CD14-positive monocyte (primary cell): ENCODE data around the gene FXYD1. TPM values are rescaled to one million over a fixed set of nuclear protein-coding genes. Genes with fewer than 3 reads are reported as not detected.

Experiments
- DNase-seq, 3 donors: peaks; one replicate each; pipeline ENCODE4 v3.0.0-alpha.2; 2011 to 2022
- H2AFZ ChIP-seq: 2 replicates; pipeline ENCODE4 v1.6.0; 2012; ENCODE audit warnings: mild to moderate bottlenecking, low read depth, low read length, inconsistent platforms; ENCODE audit not compliant: insufficient read depth, poor library complexity, severe bottlenecking
- H3K27ac ChIP-seq, 2 donors: 1 replicate in 1 of 2; 2 replicates in 1 of 2; pipeline ENCODE4 v1.5.1; 2012 to 2013; ENCODE audit warnings: low read length in 2 of 2, control low read depth in 1 of 2, inconsistent platforms in 1 of 2, low read depth in 1 of 2, mild to moderate bottlenecking in 1 of 2
- H3K27me3 ChIP-seq, 2 donors: one replicate each; pipeline versions ENCODE4 v1.6.0 to v1.6.1; 2011 to 2013; ENCODE audit warnings: low read length in 2 of 2; ENCODE audit not compliant: control insufficient read depth in 2 of 2, insufficient read depth in 2 of 2
- H3K36me3 ChIP-seq, 2 donors: replicated peaks in 1 of 2; 1 replicate in 1 of 2; 2 replicates in 1 of 2; pipeline versions ENCODE4 v1.5.1 to v1.6.1; 2012 to 2013; ENCODE audit warnings: low read length in 2 of 2, control low read depth in 1 of 2, inconsistent platforms in 1 of 2, mild to moderate bottlenecking in 1 of 2; ENCODE audit not compliant: insufficient read depth in 2 of 2, control insufficient read depth in 1 of 2
- H3K4me1 ChIP-seq, 2 donors: 1 replicate in 1 of 2; 2 replicates in 1 of 2; pipeline versions ENCODE4 v1.5.1 to v1.6.1; 2012 to 2013; ENCODE audit warnings: low read length in 2 of 2, control low read depth in 1 of 2, inconsistent platforms in 1 of 2, mild to moderate bottlenecking in 1 of 2, moderate library complexity in 1 of 2; ENCODE audit not compliant: insufficient read depth in 2 of 2, control insufficient read depth in 1 of 2
- H3K4me2 ChIP-seq: replicated peaks from 2 replicates; pipeline ENCODE3; 2012; ENCODE audit warnings: low read length, moderate library complexity, mild to moderate bottlenecking; ENCODE audit not compliant: poor library complexity, severe bottlenecking; ENCODE audit errors: extremely low read depth
- H3K4me3 ChIP-seq, 3 experiments: fragments of 200-600 bp in 1 of 3; sonication (generic) in 1 of 3; replicated peaks in 1 of 3; 1 replicate in 2 of 3; 2 replicates in 1 of 3; pipeline ENCODE4 v1.5.1; 2011 to 2013; ENCODE audit warnings: low read length in 3 of 3, mild to moderate bottlenecking in 3 of 3, control low read depth in 2 of 3, low read depth in 2 of 3, inconsistent platforms in 1 of 3, moderate library complexity in 1 of 3
- H3K79me2 ChIP-seq: 2 replicates; pipeline ENCODE4 v1.6.0; 2012; ENCODE audit warnings: mild to moderate bottlenecking, control low read depth, inconsistent platforms, low read length, moderate library complexity; ENCODE audit not compliant: insufficient read depth
- H3K9ac ChIP-seq: 2 replicates; pipeline ENCODE4 v1.6.0; 2017; ENCODE audit warnings: low read length, mild to moderate bottlenecking; ENCODE audit not compliant: insufficient read depth, poor library complexity, severe bottlenecking
- H3K9me3 ChIP-seq, 2 donors: replicated peaks in 1 of 2; 1 replicate in 1 of 2; 2 replicates in 1 of 2; pipeline versions ENCODE4 v1.5.1 to v1.6.1; 2012 to 2013; ENCODE audit warnings: low read length in 2 of 2, control low read depth in 1 of 2; ENCODE audit not compliant: control insufficient read depth in 1 of 2, insufficient read depth in 1 of 2
- H4K20me1 ChIP-seq: 2 replicates; pipeline ENCODE4 v1.6.0; 2012; ENCODE audit warnings: mild to moderate bottlenecking, low read length, control low read depth, moderate library complexity; ENCODE audit not compliant: insufficient read depth
- H3K27ac Mint-ChIP-seq, 7 donors: one replicate each; pipeline ENCODE4 v1.8.0; 2020; ENCODE audit warnings: mild to moderate bottlenecking in 7 of 7, mixed read lengths in 7 of 7, moderate library complexity in 6 of 7, inconsistent platforms in 2 of 7
- H3K27me3 Mint-ChIP-seq, 3 donors: one replicate each; pipeline ENCODE4 v1.8.0; 2021 to 2022; ENCODE audit warnings: low read depth in 3 of 3, mild to moderate bottlenecking in 3 of 3, mixed read lengths in 3 of 3, moderate library complexity in 3 of 3, inconsistent platforms in 1 of 3
- H3K36me3 Mint-ChIP-seq, 2 donors: one replicate each; pipeline ENCODE4 v1.8.0; 2020; ENCODE audit warnings: mixed read lengths in 2 of 2, inconsistent platforms in 1 of 2, mild to moderate bottlenecking in 1 of 2
- H3K4me1 Mint-ChIP-seq: one replicate; pipeline ENCODE4 v1.8.0; 2020; ENCODE audit warnings: mild to moderate bottlenecking, mixed read lengths
- H3K4me3 Mint-ChIP-seq, 2 donors: one replicate each; pipeline ENCODE4 v1.8.0; 2020; ENCODE audit warnings: mild to moderate bottlenecking in 2 of 2, mixed read lengths in 2 of 2, moderate library complexity in 1 of 2
- H3K9me3 Mint-ChIP-seq, 7 donors: one replicate each; pipeline ENCODE4 v1.8.0; 2020 to 2022; ENCODE audit warnings: mixed read lengths in 7 of 7, mild to moderate bottlenecking in 6 of 7, moderate library complexity in 6 of 7, inconsistent platforms in 2 of 7
- CTCF ChIP-seq: fragments of 200-600 bp; IDR thresholded peaks from one replicate; pipeline ENCODE4 v1.8.0; 2022; ENCODE audit warnings: antibody characterized with exemption, mild to moderate bottlenecking
- WGBS: methylation state at CpG from one replicate; pipeline ENCODE4 v1.1.5; 2013; ENCODE audit warnings: missing lambda C conversion rate; ENCODE audit not compliant: insufficient coverage; 5-methylcytosine and 5-hydroxymethylcytosine counted together
- intact Hi-C, 2 donors: fragments of 100-400 bp; cut with micrococcal nuclease; formaldehyde crosslinking; loops; one replicate each; pipeline versions ENCODE4 v1.15.0 to v1.15.1; 2023
- polyA plus RNA-seq, 3 donors: library from polyadenylated mRNA; depleted of rRNA in 1 of 3; unstranded in 2 of 3; stranded (reverse) in 1 of 3; fragments of 300-500 nt in 2 of 3; fragments of >200 nt in 1 of 3; fragmentation: Illumina TruSeq in 2 of 3; gene quantifications; 1 replicate in 2 of 3; 2 replicates in 1 of 3; pipeline ENCODE4 v1.2.3, GENCODE V29; 2012 to 2021

The FXYD1 gene
- polyA plus RNA-seq, 3 donors, result 0.25 to 0.74 TPM; not detected in 1

GRCh38 chr19:35107545-35107944, 31.1 kb upstream of the FXYD1 start:
- Histone ChIP-seq H3K27ac (no peak overlapping the region), H3K9me3 (peaks cover 12 to 17% of the 10 kb centered on the region in 2 donors), H4K20me1 (no peaks in the 10 kb centered on the region), H2AFZ (no peak overlapping the region), H3K36me3 (no peaks in the 10 kb centered on the region), H3K4me2 (no peak overlapping the region), H3K27me3 (no peaks in the 10 kb centered on the region), H3K9ac (no peak overlapping the region), H3K4me1 (no peaks in the 10 kb centered on the region), H3K79me2 (no peaks in the 10 kb centered on the region), H3K4me3 (no peak overlapping the region)
- H3K27ac Mint-ChIP-seq, result no peak overlapping the region
- no peak for TF ChIP-seq CTCF
- H3K36me3 Mint-ChIP-seq, result no peaks in the 10 kb centered on the region
- H3K4me3 Mint-ChIP-seq, result no peak overlapping the region
- intact Hi-C loops, result no loop called here
- WGBS, result 25% methylated on average over 5 of the region's 5 CpGs
- H3K9me3 Mint-ChIP-seq, result peaks cover 0 to 9% (median 2%) of the 10 kb centered on the region in 7 donors
- no peaks in the 10 kb centered on the region for H3K4me1 Mint-ChIP-seq
- DNase-seq, result no peak
- H3K27me3 Mint-ChIP-seq, result peaks cover 4 to 11% (median 5%) of the 10 kb centered on the region in 3 donors

GRCh38 chr19:35108730-35109129, 29.9 kb upstream of the FXYD1 start:
- no peak overlapping the region for H3K27ac ChIP-seq
- H3K79me2 ChIP-seq, result no peaks in the 10 kb centered on the region
- Mint-ChIP-seq H3K4me3 (no peak overlapping the region), H3K4me1 (no peaks in the 10 kb centered on the region), H3K36me3 (no peaks in the 10 kb centered on the region), H3K27ac (no peak overlapping the region), H3K9me3 (peaks cover 0 to 9% (median 2%) of the 10 kb centered on the region in 7 donors), H3K27me3 (peaks cover 4 to 11% (median 5%) of the 10 kb centered on the region in 3 donors)
- H3K36me3 ChIP-seq, result no peaks in the 10 kb centered on the region
- H3K9ac ChIP-seq, result no peak overlapping the region
- peaks cover 12 to 17% of the 10 kb centered on the region in 2 donors for H3K9me3 ChIP-seq
- H2AFZ ChIP-seq, result no peak overlapping the region
- H4K20me1 ChIP-seq, result no peaks in the 10 kb centered on the region
- no peak for TF ChIP-seq CTCF
- 79% methylated on average over 11 of the region's 11 CpGs for WGBS
- no peak overlapping the region for H3K4me3 ChIP-seq
- H3K4me1 ChIP-seq, result no peaks in the 10 kb centered on the region
- intact Hi-C loops, result no loop called here
- no peak for DNase-seq
- H3K27me3 ChIP-seq, result no peaks in the 10 kb centered on the region
- H3K4me2 ChIP-seq, result no peak overlapping the region
